HFFc6 (cell line): ENCODE measurements around the gene ADD3. TPM values are rescaled to one million over a fixed set of nuclear protein-coding genes. Genes with fewer than 3 reads are reported as not detected.

ENCODE experiments used
- DNase-seq: peaks from one replicate; pipeline ENCODE4 v3.0.0-alpha.2; 2018
- H3K27ac Mint-ChIP-seq: 2 replicates; pipeline ENCODE4 v1.8.0; 2020; ENCODE audit warnings: mild to moderate bottlenecking, mixed read lengths
- H3K27me3 Mint-ChIP-seq: 2 replicates; pipeline ENCODE4 v1.8.0; 2021; ENCODE audit warnings: mild to moderate bottlenecking, moderate library complexity, mixed read lengths; ENCODE audit not compliant: insufficient read depth
- H3K36me3 Mint-ChIP-seq: 2 replicates; pipeline ENCODE4 v1.8.0; 2021; ENCODE audit warnings: low read depth, mixed read lengths
- H3K4me1 Mint-ChIP-seq: 2 replicates; pipeline ENCODE4 v1.8.0; 2020; ENCODE audit warnings: low read depth, mixed read lengths
- H3K4me3 Mint-ChIP-seq: 2 replicates; pipeline ENCODE4 v1.8.0; 2020; ENCODE audit warnings: mild to moderate bottlenecking, moderate library complexity, mixed read lengths
- H3K9me3 Mint-ChIP-seq: 2 replicates; pipeline ENCODE4 v1.8.0; 2020; ENCODE audit warnings: mild to moderate bottlenecking, mixed read lengths
- CTCF ChIP-seq: fragments of 200-600 bp; sonication (generic); IDR thresholded peaks from 2 replicates; pipeline ENCODE4 v1.5.0; 2021; ENCODE audit warnings: antibody characterized with exemption, mild to moderate bottlenecking
- total RNA-seq, 6 experiments: library from RNA; stranded (reverse); fragmentation: NEBNext Ultra II Directional; extraction: Animal tissue kit (Norgen Biotek cat#: 25700); gene quantifications; 2 replicates in 1 of 6; 3 replicates in 5 of 6; pipeline ENCODE4 v1.2.3, GENCODE V29; 2021

The ADD3 gene
- total RNA-seq, 6 experiments from 2014 or later = 46.4 to 57.4 (median 51.5) TPM

GRCh38 chr10:110103921-110104461, 96.2 kb downstream of the ADD3 start:
- no peaks in the 10 kb centered on the region for H3K4me1 Mint-ChIP-seq
- no peaks in the 10 kb centered on the region for H3K9me3 Mint-ChIP-seq
- H3K4me3 Mint-ChIP-seq = no peak overlapping the region
- no peak for TF ChIP-seq CTCF
- no peak overlapping the region for H3K27ac Mint-ChIP-seq
- no peaks in the 10 kb centered on the region for H3K27me3 Mint-ChIP-seq
- DNase-seq = no peak
- peaks cover 11% of the 10 kb centered on the region for H3K36me3 Mint-ChIP-seq

- no peak for DNase-seq
Measured at GRCh38 chr10:110105873-110106272, 98.1 kb downstream of the ADD3 start.

DNA sequence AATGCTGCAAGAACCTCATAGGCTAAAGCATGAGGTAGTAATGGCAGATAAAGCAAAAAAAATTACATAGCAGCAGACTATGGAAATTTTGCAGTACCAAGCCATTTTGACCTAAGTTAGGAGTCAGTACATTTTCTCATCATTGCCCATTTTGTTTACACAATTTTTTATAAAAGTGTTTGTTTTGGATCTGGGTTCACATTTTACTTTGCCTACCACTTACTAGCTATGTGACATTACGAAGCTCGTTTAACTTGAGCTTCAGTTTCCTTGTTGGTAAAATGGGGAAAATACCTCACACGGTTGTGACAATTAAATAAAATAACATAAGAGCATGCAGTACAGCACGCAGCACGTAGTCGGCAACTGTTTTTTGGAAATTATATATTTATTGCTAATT, 99.6 kb downstream of the ADD3 start:
- DNase-seq = no peak
- Mint-ChIP-seq H3K27me3 (no peaks in the 10 kb centered on the region; the same call in 1 of the 2 replicates), H3K4me1 (no peaks in the 10 kb centered on the region), H3K27ac (no peak overlapping the region), H3K36me3 (no peaks in the 10 kb centered on the region; the same call in 1 of the 2 replicates), H3K4me3 (no peak overlapping the region), H3K9me3 (no peaks in the 10 kb centered on the region)
- no peak for TF ChIP-seq CTCF

More at GRCh38 chr10:110105873-110106272, 98.1 kb downstream of the ADD3 start:
- no peaks in the 10 kb centered on the region for H3K4me1 Mint-ChIP-seq
- no peak overlapping the region for H3K27ac Mint-ChIP-seq
- H3K27me3 Mint-ChIP-seq = no peaks in the 10 kb centered on the region; the same call in 1 of the 2 replicates
- TF ChIP-seq CTCF = no peak
- no peaks in the 10 kb centered on the region for H3K9me3 Mint-ChIP-seq
- H3K4me3 Mint-ChIP-seq = no peak overlapping the region
- H3K36me3 Mint-ChIP-seq = peaks cover 11% of the 10 kb centered on the region

- Mint-ChIP-seq H3K36me3 (peaks cover 3% of the 10 kb centered on the region; the same call in 1 of the 2 replicates), H3K27ac (no peak overlapping the region), H3K4me3 (no peak overlapping the region), H3K9me3 (no peaks in the 10 kb centered on the region), H3K4me1 (no peaks in the 10 kb centered on the region), H3K27me3 (no peaks in the 10 kb centered on the region; the same call in 1 of the 2 replicates)
- no peak for TF ChIP-seq CTCF
- DNase-seq = no peak
Measured at GRCh38 chr10:110107887-110108286, 100.1 kb downstream of the ADD3 start.

DNA sequence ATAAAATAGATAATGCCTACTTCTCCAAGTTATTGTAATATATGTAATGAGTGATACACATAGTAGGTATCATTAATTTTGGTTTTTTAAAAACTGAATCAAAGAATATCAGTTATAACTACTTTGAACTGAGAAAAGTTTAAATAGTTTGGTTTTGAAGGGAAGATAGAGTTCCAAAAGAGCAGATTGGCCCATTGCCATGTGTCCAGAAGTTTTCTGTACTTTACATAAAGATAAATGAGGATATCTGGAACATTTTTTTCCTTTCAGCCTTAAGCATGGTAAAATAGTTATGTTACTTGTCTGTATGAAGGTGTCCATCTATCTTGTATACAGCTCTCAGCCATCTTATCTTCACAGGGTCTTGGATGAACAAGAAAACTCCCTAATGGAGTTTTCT, 101.7 kb downstream of the ADD3 start:
- Mint-ChIP-seq H3K4me3 (no peak overlapping the region), H3K27me3 (no peaks in the 10 kb centered on the region; the same call in 1 of the 2 replicates), H3K27ac (no peak overlapping the region), H3K9me3 (no peaks in the 10 kb centered on the region), H3K36me3 (peaks cover 13% of the 10 kb centered on the region), H3K4me1 (no peaks in the 10 kb centered on the region)
- no peak for TF ChIP-seq CTCF
- DNase-seq = no peak
